Right lobe of liver (tissue), 6 donors: ENCODE data around the gene BARX2. TPM values are rescaled to one million over a fixed set of nuclear protein-coding genes. Genes with fewer than 3 reads are reported as not detected.

Experiments
- ATAC-seq, 4 donors: fragments of 200-7000 bp; cut with Tn5 transposase; one replicate each; pipeline ENCODE4 v1.9.1; 2020; ENCODE audit warnings: mild to moderate bottlenecking in 4 of 4, moderate library complexity in 4 of 4
- DNase-seq, 3 donors: peaks; one replicate each; pipeline ENCODE4 v3.0.0-alpha.2; 2020
- H3K27ac ChIP-seq, 3 donors: fragments of 200-600 bp; one replicate each; pipeline ENCODE4 v1.8.0; 2022
- H3K27me3 ChIP-seq, 2 donors: fragments of 200-600 bp; one replicate each; pipeline ENCODE4 v1.8.0; 2022
- H3K36me3 ChIP-seq, 4 donors: fragments of 200-600 bp; sonication (generic) in 1 of 4; one replicate each; pipeline versions ENCODE4 v1.5.1 to v1.8.0; 2017 to 2022; ENCODE audit warnings: control low read depth in 1 of 4
- H3K4me1 ChIP-seq, 4 donors: fragments of 200-600 bp; sonication (generic) in 1 of 4; one replicate each; pipeline versions ENCODE4 v1.5.1 to v1.8.0; 2017 to 2022; ENCODE audit warnings: control low read depth in 1 of 4
- H3K4me3 ChIP-seq, 3 donors: fragments of 200-600 bp; one replicate each; pipeline ENCODE4 v1.8.0; 2022
- H3K9me3 ChIP-seq, 4 donors: fragments of 200-600 bp; sonication (generic) in 1 of 4; one replicate each; pipeline versions ENCODE4 v1.5.1 to v1.8.0; 2017 to 2022; ENCODE audit warnings: control low read depth in 1 of 4
- CTCF ChIP-seq, 4 donors: fragments of 200-600 bp in 3 of 4; fragments of 450-650 bp in 1 of 4; IDR thresholded peaks; one replicate each; pipeline versions ENCODE4 v1.5.1 to v1.8.0; 2016 to 2022; ENCODE audit warnings: antibody characterized with exemption in 4 of 4, mild to moderate bottlenecking in 2 of 4
- POLR2A ChIP-seq: fragments of 450-650 bp; IDR thresholded peaks from one replicate; pipeline ENCODE4 v1.6.1; 2017; ENCODE audit warnings: antibody characterized with exemption, mild to moderate bottlenecking
- WGBS: methylation state at CpG from one replicate; pipeline ENCODE4 v1.1.6; 2018; ENCODE audit warnings: low coverage, low lambda C conversion rate; ENCODE audit not compliant: insufficient coverage; ENCODE audit errors: missing lambda C conversion rate; 5-methylcytosine and 5-hydroxymethylcytosine counted together
- intact Hi-C, 2 donors: fragments of 100-400 bp; cut with DNase I; formaldehyde crosslinking; loops; one replicate each; pipeline versions ENCODE4 v1.11.2 to v1.14.1; 2022
- total RNA-seq, 6 experiments: library from RNA; depleted of rRNA in 2 of 6; stranded (reverse); fragments of >200 nt in 2 of 6; fragmentation: NEBNext Ultra II Directional in 3 of 6; extraction: Animal tissue kit (Norgen Biotek cat#: 25700) in 3 of 6; gene quantifications; one replicate each; pipeline versions ENCODE4 v1.1.0 to v1.2.4, GENCODE V29; 2016 to 2023
- donor health status: DM: no; HTN: yes; CAD: no.
- donor health status: DM: no; HTN: no; CAD: no.
- donor health status: DM: no; HTN: no; CAD: no.
- donor health status: DM: no; HTN: yes; CAD: no.
- donor health status: DM: no; HTN: yes; CAD: no.

Gene BARX2
- total RNA-seq, 6 experiments from 2014 or later: not detected

GRCh38 chr11:129457321-129457720 is 81.7 kb downstream of the BARX2 start:
- peak in 2 of 4 donors; percentile 28 to 42 for ATAC-seq
- H3K27me3 ChIP-seq: no peaks in the 10 kb centered on the region
- H3K36me3 ChIP-seq: no peaks in the 10 kb centered on the region
- no peak overlapping the region for H3K27ac ChIP-seq
- intact Hi-C loops: no loop called here
- no peak overlapping the region for H3K4me3 ChIP-seq
- no peak for TF ChIP-seq POLR2A
- no peak for TF ChIP-seq CTCF (IDR thresholded peaks at IDR 0.05)
- no peaks in the 10 kb centered on the region for H3K4me1 ChIP-seq
- no peak for DNase-seq
- H3K9me3 ChIP-seq: no peaks in the 10 kb centered on the region
- WGBS: 18% methylated on average over 1 of the region's 6 CpGs

GRCh38 chr11:129458278-129458677 is 82.6 kb downstream of the BARX2 start:
- 93% methylated on average over 3 of the region's 3 CpGs for WGBS
- intact Hi-C loops: no loop called here
- TF ChIP-seq CTCF (IDR thresholded peaks at IDR 0.05) (no peak), POLR2A (no peak)
- no peaks in the 10 kb centered on the region for H3K36me3 ChIP-seq
- no peak for ATAC-seq
- H3K4me3 ChIP-seq: no peak overlapping the region
- H3K4me1 ChIP-seq: no peaks in the 10 kb centered on the region
- no peak for DNase-seq
- no peak overlapping the region for H3K27ac ChIP-seq
- no peaks in the 10 kb centered on the region for H3K27me3 ChIP-seq
- no peaks in the 10 kb centered on the region for H3K9me3 ChIP-seq

- TF ChIP-seq CTCF (IDR thresholded peaks at IDR 0.05) (no peak), POLR2A (no peak)
- no peak for DNase-seq
- no peak overlapping the region for H3K27ac ChIP-seq
- no peaks in the 10 kb centered on the region for H3K9me3 ChIP-seq
- WGBS: 39% methylated on average over 9 of the region's 13 CpGs
- no peaks in the 10 kb centered on the region for H3K4me1 ChIP-seq
- ATAC-seq: no peak
- H3K36me3 ChIP-seq: no peaks in the 10 kb centered on the region
- H3K4me3 ChIP-seq: no peak overlapping the region
- H3K27me3 ChIP-seq: no peaks in the 10 kb centered on the region
- intact Hi-C loops: no loop called here
Measured at GRCh38 chr11:129458756-129459535, 83.3 kb downstream of the BARX2 start.

GRCh38 chr11:129460714-129461113 is 85.1 kb downstream of the BARX2 start:
- no peak overlapping the region for H3K27ac ChIP-seq
- no peaks in the 10 kb centered on the region for H3K36me3 ChIP-seq
- intact Hi-C loops: no loop called here
- no peaks in the 10 kb centered on the region for H3K27me3 ChIP-seq
- no peak for TF ChIP-seq CTCF (IDR thresholded peaks at IDR 0.05)
- TF ChIP-seq POLR2A: no peak
- H3K4me3 ChIP-seq: no peak overlapping the region
- no peaks in the 10 kb centered on the region for H3K9me3 ChIP-seq
- WGBS: 34% methylated on average over 2 of the region's 2 CpGs
- H3K4me1 ChIP-seq: no peaks in the 10 kb centered on the region
- ATAC-seq (peak; percentile 57 to 79 (median 67)), DNase-seq (no peak)
